IMR-90 (cell line): ENCODE measurements around the gene CLDN14. TPM values are rescaled to one million over a fixed set of nuclear protein-coding genes. Genes with fewer than 3 reads are reported as not detected.

ENCODE experiments used
- ATAC-seq: fragments of 200-7000 bp; cut with Tn5 transposase; 2 replicates; pipeline ENCODE4 v1.9.1; 2020; ENCODE audit warnings: low read depth, mild to moderate bottlenecking, moderate library complexity
- BruUV-seq: library from RNA; stranded (reverse); fragments of 400-500 nt; replicated peaks from 2 replicates; lab custom pipeline; 2021; lab: Mats Ljungman, UMichigan
- CTCF ChIA-PET: fragments of 300-600 bp; formaldehyde crosslinking; extraction: SDS; loops from one replicate; lab custom pipeline; 2021; ENCODE audit warnings: antibody characterized with exemption; lab: Yijun Ruan, JAX
- POLR2A ChIA-PET: fragments of 300-600 bp; sonication (Branson Sonifier 250); formaldehyde crosslinking; loops from one replicate; lab custom pipeline; 2022; ENCODE audit warnings: antibody characterized with exemption; ENCODE audit not compliant: unreplicated experiment; lab: Charles Lee
- DNase-seq: peaks from one replicate; pipeline ENCODE4 v3.0.0; 2013
- H2AFZ ChIP-seq: replicated peaks from 2 replicates; pipeline ENCODE3; 2013; ENCODE audit warnings: low read length, mild to moderate bottlenecking; ENCODE audit not compliant: poor library complexity
- H2AK5ac ChIP-seq: 2 replicates; pipeline ENCODE4 v1.6.1; 2013; ENCODE audit warnings: low read depth, low read length, inconsistent platforms
- H2AK9ac ChIP-seq: replicated peaks from 2 replicates; pipeline ENCODE3; 2013; ENCODE audit warnings: mild to moderate bottlenecking, low read depth, low read length, moderate library complexity; ENCODE audit not compliant: poor library complexity
- H2BK120ac ChIP-seq: 2 replicates; pipeline ENCODE4 v1.6.1; 2013; ENCODE audit warnings: low read depth, low read length, inconsistent platforms
- H2BK15ac ChIP-seq: 3 replicates; pipeline ENCODE4 v1.6.1; 2013; ENCODE audit warnings: low read depth, low read length, inconsistent platforms
- H2BK20ac ChIP-seq: 2 replicates; pipeline ENCODE4 v1.6.1; 2013; ENCODE audit warnings: low read depth, mild to moderate bottlenecking, inconsistent platforms, low read length, moderate library complexity
- H2BK5ac ChIP-seq: 2 replicates; pipeline ENCODE4 v1.6.1; 2013; ENCODE audit warnings: mild to moderate bottlenecking, low read depth, low read length, inconsistent platforms; ENCODE audit not compliant: poor library complexity, severe bottlenecking
- H3K14ac ChIP-seq: replicated peaks from 2 replicates; pipeline ENCODE4 v1.6.1; 2013; ENCODE audit warnings: low read depth, low read length, inconsistent platforms
- H3K18ac ChIP-seq: 2 replicates; pipeline ENCODE4 v1.6.1; 2013; ENCODE audit warnings: low read depth, low read length, control low read depth
- H3K23ac ChIP-seq: 2 replicates; pipeline ENCODE4 v1.6.1; 2013; ENCODE audit warnings: low read depth, low read length, inconsistent platforms
- H3K27ac ChIP-seq: 2 replicates; pipeline ENCODE4 v1.5.1; 2013; ENCODE audit warnings: mild to moderate bottlenecking, control low read depth, low read length; ENCODE audit not compliant: insufficient read depth
- H3K27me3 ChIP-seq: 2 replicates; pipeline ENCODE4 v1.6.1; 2013; ENCODE audit warnings: low read length; ENCODE audit not compliant: control insufficient read depth, insufficient read depth
- H3K36me3 ChIP-seq: 2 replicates; pipeline ENCODE4 v1.6.1; 2013; ENCODE audit warnings: low read length, mixed read lengths; ENCODE audit not compliant: control insufficient read depth, insufficient read depth
- H3K4ac ChIP-seq: 2 replicates; pipeline ENCODE4 v1.6.1; 2013; ENCODE audit warnings: low read depth, low read length, inconsistent platforms
- H3K4me1 ChIP-seq: 2 replicates; pipeline ENCODE4 v1.6.1; 2013; ENCODE audit warnings: low read length, mixed read lengths; ENCODE audit not compliant: control insufficient read depth, insufficient read depth
- H3K4me2 ChIP-seq: 2 replicates; pipeline ENCODE4 v1.6.1; 2013; ENCODE audit warnings: low read depth, mild to moderate bottlenecking, control low read depth, low read length, moderate library complexity
- H3K4me3 ChIP-seq: 2 replicates; pipeline ENCODE4 v1.5.1; 2013; ENCODE audit warnings: low read depth, mild to moderate bottlenecking, control low read depth, low read length, moderate library complexity; ENCODE audit not compliant: insufficient read depth
- H3K56ac ChIP-seq: 2 replicates; pipeline ENCODE4 v1.6.1; 2013; ENCODE audit warnings: low read length, inconsistent platforms; ENCODE audit not compliant: insufficient read depth; ENCODE audit errors: extremely low read depth
- H3K79me1 ChIP-seq, 2 experiments: 2 replicates each; pipeline ENCODE4 v1.6.1; 2013; ENCODE audit warnings: low read length in 2 of 2, inconsistent platforms in 1 of 2, low read depth in 1 of 2
- H3K9ac ChIP-seq: 2 replicates; pipeline ENCODE4 v1.6.1; 2013; ENCODE audit warnings: low read depth, low read length, control low read depth
- H3K9me1 ChIP-seq: 2 replicates; pipeline ENCODE4 v1.6.1; 2013; ENCODE audit warnings: low read length, inconsistent platforms; ENCODE audit not compliant: insufficient read depth
- H3K9me3 ChIP-seq: 2 replicates; pipeline ENCODE4 v1.6.1; 2013; ENCODE audit warnings: low read length; ENCODE audit not compliant: control insufficient read depth, insufficient read depth
- H4K20me1 ChIP-seq: 2 replicates; pipeline ENCODE4 v1.6.1; 2013; ENCODE audit warnings: low read length, inconsistent platforms; ENCODE audit not compliant: insufficient read depth
- H4K5ac ChIP-seq: 2 replicates; pipeline ENCODE4 v1.6.1; 2013; ENCODE audit warnings: mild to moderate bottlenecking, low read depth, low read length, control low read depth
- H4K8ac ChIP-seq, 2 experiments: 2 replicates each; pipeline ENCODE4 v1.6.1; 2013; ENCODE audit warnings: low read depth in 2 of 2, low read length in 2 of 2, control low read depth in 1 of 2, inconsistent platforms in 1 of 2
- H4K91ac ChIP-seq: 2 replicates; pipeline ENCODE4 v1.6.1; 2013; ENCODE audit warnings: low read depth, low read length, inconsistent platforms; ENCODE audit not compliant: insufficient read depth
- BHLHE40 ChIP-seq: fragments of 150-350 bp; IDR thresholded peaks from 2 replicates; pipeline ENCODE4 v1.6.1; 2016; ENCODE audit warnings: mild to moderate bottlenecking, low read depth, low read length
- MAZ ChIP-seq: IDR thresholded peaks from 2 replicates; pipeline ENCODE4 v1.6.1; 2012; ENCODE audit warnings: low read depth, mild to moderate bottlenecking, low read length, improper control_type of control experiment, moderate library complexity, borderline replicate concordance
- MXI1 ChIP-seq: IDR thresholded peaks from 2 replicates; pipeline ENCODE4 v1.6.1; 2012; ENCODE audit warnings: low read depth, mild to moderate bottlenecking, low read length, moderate library complexity, borderline replicate concordance
- RAD21 ChIP-seq: IDR thresholded peaks from 2 replicates; pipeline ENCODE4 v1.6.1; 2012; ENCODE audit warnings: low read length, improper control_type of control experiment
- RCOR1 ChIP-seq: IDR thresholded peaks from 2 replicates; pipeline ENCODE4 v1.6.1; 2012; ENCODE audit warnings: mild to moderate bottlenecking, low read length, improper control_type of control experiment; ENCODE audit not compliant: insufficient replicate concordance
- SMC3 ChIP-seq: fragments of 150-350 bp; IDR thresholded peaks from 2 replicates; pipeline ENCODE4 v1.6.1; 2016; ENCODE audit warnings: low read depth, mild to moderate bottlenecking, antibody characterized with exemption, low read length, moderate library complexity
- WGBS, 2 experiments: methylation state at CpG; one replicate each; pipeline versions ENCODE4 v1.1.5 to v1.1.7; 2013; ENCODE audit warnings: missing lambda C conversion rate in 2 of 2; ENCODE audit not compliant: insufficient read length in 1 of 2; ENCODE audit errors: extremely low coverage in 2 of 2; 5-methylcytosine and 5-hydroxymethylcytosine counted together
- dilution Hi-C: fragments of 300-500 bp; cut with HindIII; formaldehyde crosslinking; loops from one replicate; pipeline ENCODE4 v1.14.3; 2018; ENCODE audit warnings: low sequenced_read_pairs; ENCODE audit not compliant: unreplicated experiment
- in situ Hi-C: fragments of 300-500 bp; cut with MboI; formaldehyde crosslinking; loops from 3 replicates; pipeline ENCODE4 v1.14.3; 2019; ENCODE audit warnings: low sequenced_read_pairs, inconsistent platforms, mixed read lengths
- intact Hi-C: fragments of 100-400 bp; cut with micrococcal nuclease; formaldehyde crosslinking; loops from 2 replicates; pipeline ENCODE4 v1.10.0; 2022
- polyA plus RNA-seq, 3 experiments: library from polyadenylated mRNA; depleted of rRNA; stranded (reverse); fragments of >200 nt; gene quantifications; 2 replicates each; pipeline ENCODE4 v1.2.3, GENCODE V29; 2012; ENCODE audit warnings: low replicate concordance in 1 of 3
- total RNA-seq: library from RNA; depleted of rRNA; stranded (reverse); fragments of >200 nt; gene quantifications from 2 replicates; pipeline ENCODE4 v1.2.3, GENCODE V29; 2012
- TF ChIP-seq, protein P1 (sequence below): conservative IDR thresholded peaks from 2 replicates; pipeline ENCODE4 v1.5.1; 2012; ENCODE audit warnings: mild to moderate bottlenecking, low read depth, low read length, improper control_type of control experiment

CLDN14 gene
- total and polyA plus RNA-seq, 2 of the 4 experiments (the other 2 are of a cell fraction): not detected

- POLR2A ChIA-PET: no interaction called here
Measured at GRCh38 chr21:36423771-36424433, 56.0 kb downstream of the CLDN14 start.

More at GRCh38 chr21:36423771-36424433, 56.0 kb downstream of the CLDN14 start:
- ATAC-seq (no peak), DNase-seq (no peak)
- 100% methylated on average over 2 of the region's 12 CpGs; no CpG with 5 or more reads in 1 of the 2 experiments for WGBS, 2 experiments
- no peaks in the 10 kb centered on the region for H4K20me1 ChIP-seq
- no peak overlapping the region for H3K9ac ChIP-seq
- no peaks in the 10 kb centered on the region; a peak in 1 of 4 replicates for H3K79me1 ChIP-seq
- H3K9me3 ChIP-seq: no peaks in the 10 kb centered on the region
- no peak overlapping the region for H4K91ac ChIP-seq
- no peak overlapping the region for H3K14ac ChIP-seq
- H2BK20ac ChIP-seq: no peak overlapping the region
- H3K18ac ChIP-seq: no peak overlapping the region
- H3K56ac ChIP-seq: no peak overlapping the region
- H4K8ac ChIP-seq: no peak overlapping the region
- H3K23ac ChIP-seq: no peak overlapping the region
- H3K9me1 ChIP-seq: peaks cover 3% of the 10 kb centered on the region; the same call in 1 of the 2 replicates
- H2AFZ ChIP-seq: no peak overlapping the region
- no peak overlapping the region for H3K4me3 ChIP-seq
- H3K4me2 ChIP-seq: no peak overlapping the region
- H2BK120ac ChIP-seq: no peak overlapping the region
- H2BK15ac ChIP-seq: no peak overlapping the region
- in situ Hi-C loops: loop anchor here (5.0 kb wide), 1 partner anchor 503 kb away; no protein-coding TSS in a partner anchor
- BruUV-seq: no TSS peak
- no peak overlapping the region for H3K4ac ChIP-seq
- no peaks in the 10 kb centered on the region for H3K27me3 ChIP-seq
- H2BK5ac ChIP-seq: no peak overlapping the region
- no peaks in the 10 kb centered on the region for H3K36me3 ChIP-seq
- H3K4me1 ChIP-seq: peaks cover 5% of the 10 kb centered on the region
- intact Hi-C loops: no loop called here
- H2AK9ac ChIP-seq: no peak overlapping the region
- H4K5ac ChIP-seq: no peak overlapping the region
- no peak overlapping the region for H3K27ac ChIP-seq
- H2AK5ac ChIP-seq: no peak overlapping the region
- no peak for TF ChIP-seq SMC3
- TF ChIP-seq BHLHE40: no peak
- TF ChIP-seq MXI1: no peak
- TF ChIP-seq RCOR1: no peak
- TF ChIP-seq MAZ: no peak
- TF ChIP-seq, protein P1, sequence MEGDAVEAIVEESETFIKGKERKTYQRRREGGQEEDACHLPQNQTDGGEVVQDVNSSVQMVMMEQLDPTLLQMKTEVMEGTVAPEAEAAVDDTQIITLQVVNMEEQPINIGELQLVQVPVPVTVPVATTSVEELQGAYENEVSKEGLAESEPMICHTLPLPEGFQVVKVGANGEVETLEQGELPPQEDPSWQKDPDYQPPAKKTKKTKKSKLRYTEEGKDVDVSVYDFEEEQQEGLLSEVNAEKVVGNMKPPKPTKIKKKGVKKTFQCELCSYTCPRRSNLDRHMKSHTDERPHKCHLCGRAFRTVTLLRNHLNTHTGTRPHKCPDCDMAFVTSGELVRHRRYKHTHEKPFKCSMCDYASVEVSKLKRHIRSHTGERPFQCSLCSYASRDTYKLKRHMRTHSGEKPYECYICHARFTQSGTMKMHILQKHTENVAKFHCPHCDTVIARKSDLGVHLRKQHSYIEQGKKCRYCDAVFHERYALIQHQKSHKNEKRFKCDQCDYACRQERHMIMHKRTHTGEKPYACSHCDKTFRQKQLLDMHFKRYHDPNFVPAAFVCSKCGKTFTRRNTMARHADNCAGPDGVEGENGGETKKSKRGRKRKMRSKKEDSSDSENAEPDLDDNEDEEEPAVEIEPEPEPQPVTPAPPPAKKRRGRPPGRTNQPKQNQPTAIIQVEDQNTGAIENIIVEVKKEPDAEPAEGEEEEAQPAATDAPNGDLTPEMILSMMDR: no peak
- TF ChIP-seq RAD21: no peak
- dilution Hi-C loops: no loop called here
- CTCF ChIA-PET: interaction anchor here (1.2 kb wide), 1 partner anchor 494 kb away, joined by 3 read pairs; no protein-coding TSS in a partner anchor
